GM19025 (cell line): ENCODE measurements around the gene METRNL.
"Not testable (repeated sequence)": the region's sequence is repeated elsewhere in the genome, so short reads cannot be mapped to it uniquely, and the experiment has no call there.

ENCODE experiments used
- ATAC-seq: cut with Tn5 transposase; IDR thresholded peaks from one replicate; pipeline ENCODE4 v1.9.1; 2021; ENCODE audit warnings: mild to moderate bottlenecking, low read depth, moderate library complexity; ENCODE audit not compliant: unreplicated experiment

Gene METRNL

GRCh38 chr17:83051396-83052240, 27.8 kb upstream of the METRNL start:
- ATAC-seq = peak; percentile 91

- ATAC-seq = no peak
Observed at GRCh38 chr17:83052241-83052564, 27.2 kb upstream of the METRNL start.

- ATAC-seq = no peak
Observed at GRCh38 chr17:83053021-83053681, 26.3 kb upstream of the METRNL start.

GRCh38 chr17:83053739-83054451, 25.5 kb upstream of the METRNL start:
- ATAC-seq = no peak

- no peak for ATAC-seq
Observed at GRCh38 chr17:83054518-83055125, 24.8 kb upstream of the METRNL start.

GRCh38 chr17:83055176-83055575, 24.2 kb upstream of the METRNL start:
- not testable (repeated sequence) for ATAC-seq

GRCh38 chr17:83055911-83056582, 23.4 kb upstream of the METRNL start:
- ATAC-seq = no peak

- ATAC-seq = no peak
Observed at GRCh38 chr17:83056583-83057396, 22.6 kb upstream of the METRNL start.

GRCh38 chr17:83057397-83057761, 22.0 kb upstream of the METRNL start:
- ATAC-seq = no peak

- ATAC-seq = no peak
Observed at GRCh38 chr17:83057793-83058265, 21.6 kb upstream of the METRNL start.

GRCh38 chr17:83058266-83058798, 21.1 kb upstream of the METRNL start:
- no peak for ATAC-seq

GRCh38 chr17:83061586-83061985, 17.8 kb upstream of the METRNL start:
- ATAC-seq = no peak

GRCh38 chr17:83062011-83062817, 17.2 kb upstream of the METRNL start:
- no peak for ATAC-seq

- no peak for ATAC-seq
Observed at GRCh38 chr17:83062818-83063671, 16.4 kb upstream of the METRNL start.

GRCh38 chr17:83064021-83064731, 15.2 kb upstream of the METRNL start:
- ATAC-seq = no peak

GRCh38 chr17:83064732-83065659, 14.4 kb upstream of the METRNL start:
- ATAC-seq = no peak
